Neuronal stem cell (in vitro differentiated cells): ENCODE measurements around the gene RPL35.

Experiments used
- DNase-seq: peaks from one replicate; pipeline ENCODE4 v3.0.0-alpha.2; 2013; ENCODE audit warnings: low spot score
- H2AFZ ChIP-seq: one replicate; pipeline ENCODE4 v1.6.1; 2013; ENCODE audit warnings: mild to moderate bottlenecking, low read length, inconsistent platforms
- H2AK5ac ChIP-seq: 2 replicates; pipeline ENCODE4 v1.6.1; 2013; ENCODE audit warnings: low read depth, mild to moderate bottlenecking, inconsistent platforms, low read length, moderate library complexity, mixed read lengths
- H2BK120ac ChIP-seq: 2 replicates; pipeline ENCODE4 v1.6.1; 2013; ENCODE audit warnings: low read depth, mild to moderate bottlenecking, inconsistent platforms, low read length, moderate library complexity, mixed read lengths
- H2BK12ac ChIP-seq: one replicate; pipeline ENCODE4 v1.6.1; 2013; ENCODE audit warnings: low read length, inconsistent platforms
- H2BK15ac ChIP-seq: 2 replicates; pipeline ENCODE4 v1.6.1; 2013; ENCODE audit warnings: mild to moderate bottlenecking, low read length, inconsistent platforms, mixed read lengths
- H2BK5ac ChIP-seq: one replicate; pipeline ENCODE4 v1.6.1; 2013; ENCODE audit warnings: inconsistent platforms, mild to moderate bottlenecking, low read length, moderate library complexity
- H3K14ac ChIP-seq: one replicate; pipeline ENCODE4 v1.6.1; 2013; ENCODE audit warnings: low read length, inconsistent platforms
- H3K18ac ChIP-seq: 2 replicates; pipeline ENCODE4 v1.6.1; 2013; ENCODE audit warnings: low read length, inconsistent platforms
- H3K23ac ChIP-seq: 2 replicates; pipeline ENCODE4 v1.6.1; 2013; ENCODE audit warnings: low read depth, mild to moderate bottlenecking, mixed read lengths, low read length, inconsistent platforms; ENCODE audit not compliant: poor library complexity
- H3K27ac ChIP-seq: replicated peaks from 3 replicates; pipeline ENCODE4 v1.5.1; 2013; ENCODE audit warnings: low read length, inconsistent platforms
- H3K27me3 ChIP-seq, 3 experiments: 2 replicates each; pipeline ENCODE4 v1.6.1; 2013; ENCODE audit warnings: low read length in 3 of 3, mild to moderate bottlenecking in 2 of 3, inconsistent platforms in 1 of 3, low read depth in 1 of 3, mixed read lengths in 1 of 3, moderate library complexity in 1 of 3; ENCODE audit not compliant: control insufficient read depth in 3 of 3, insufficient read depth in 3 of 3
- H3K36me3 ChIP-seq, 2 donors: replicated peaks in 1 of 2; 2 replicates each; pipeline ENCODE4 v1.6.1; 2013; ENCODE audit warnings: low read length in 2 of 2; ENCODE audit not compliant: control insufficient read depth in 2 of 2, insufficient read depth in 2 of 2
- H3K4ac ChIP-seq: 2 replicates; pipeline ENCODE4 v1.6.1; 2013; ENCODE audit warnings: inconsistent platforms, mild to moderate bottlenecking, low read length, moderate library complexity
- H3K4me1 ChIP-seq, 2 donors: 1 replicate in 1 of 2; 2 replicates in 1 of 2; pipeline ENCODE4 v1.6.1; 2013; ENCODE audit warnings: low read length in 2 of 2, low read depth in 1 of 2; ENCODE audit not compliant: control insufficient read depth in 2 of 2, insufficient read depth in 1 of 2
- H3K4me2 ChIP-seq: one replicate; pipeline ENCODE4 v1.6.1; 2013; ENCODE audit warnings: mild to moderate bottlenecking, low read length, inconsistent platforms; ENCODE audit not compliant: insufficient read depth, poor library complexity, severe bottlenecking
- H3K4me3 ChIP-seq, 2 donors: 2 replicates each; pipeline ENCODE4 v1.5.1; 2013; ENCODE audit warnings: low read length in 2 of 2, mild to moderate bottlenecking in 2 of 2, inconsistent platforms in 1 of 2, moderate library complexity in 1 of 2
- H3K79me1 ChIP-seq: one replicate; pipeline ENCODE4 v1.6.1; 2013; ENCODE audit warnings: low read depth, mild to moderate bottlenecking, inconsistent platforms, low read length, moderate library complexity
- H3K9ac ChIP-seq: one replicate; pipeline ENCODE4 v1.6.1; 2013; ENCODE audit warnings: mild to moderate bottlenecking, low read depth, low read length, inconsistent platforms; ENCODE audit not compliant: poor library complexity
- H3K9me3 ChIP-seq, 2 donors: replicated peaks in 1 of 2; 2 replicates each; pipeline versions ENCODE3 to v1.6.1; 2013; ENCODE audit warnings: low read length in 2 of 2, mild to moderate bottlenecking in 2 of 2, inconsistent platforms in 1 of 2, low read depth in 1 of 2, mixed read lengths in 1 of 2, moderate library complexity in 1 of 2; ENCODE audit not compliant: control insufficient read depth in 2 of 2, insufficient read depth in 1 of 2
- H4K8ac ChIP-seq: one replicate; pipeline ENCODE4 v1.6.1; 2013; ENCODE audit warnings: low read depth, mild to moderate bottlenecking, inconsistent platforms, low read length, moderate library complexity
- H4K91ac ChIP-seq: one replicate; pipeline ENCODE4 v1.6.1; 2013; ENCODE audit warnings: low read length, low read depth, mild to moderate bottlenecking, inconsistent platforms; ENCODE audit not compliant: poor library complexity
- WGBS, 2 donors: extraction: QIAGEN DNeasy Blood & Tissue Kit; methylation state at CpG; one replicate each; pipeline ENCODE4 v1.1.7; 2013; ENCODE audit warnings: missing lambda C conversion rate in 2 of 2, mixed read lengths in 1 of 2; ENCODE audit not compliant: insufficient read length in 2 of 2, insufficient replicate concordance in 1 of 2; ENCODE audit errors: extremely low coverage in 2 of 2; 5-methylcytosine and 5-hydroxymethylcytosine counted together

Gene RPL35

DNA sequence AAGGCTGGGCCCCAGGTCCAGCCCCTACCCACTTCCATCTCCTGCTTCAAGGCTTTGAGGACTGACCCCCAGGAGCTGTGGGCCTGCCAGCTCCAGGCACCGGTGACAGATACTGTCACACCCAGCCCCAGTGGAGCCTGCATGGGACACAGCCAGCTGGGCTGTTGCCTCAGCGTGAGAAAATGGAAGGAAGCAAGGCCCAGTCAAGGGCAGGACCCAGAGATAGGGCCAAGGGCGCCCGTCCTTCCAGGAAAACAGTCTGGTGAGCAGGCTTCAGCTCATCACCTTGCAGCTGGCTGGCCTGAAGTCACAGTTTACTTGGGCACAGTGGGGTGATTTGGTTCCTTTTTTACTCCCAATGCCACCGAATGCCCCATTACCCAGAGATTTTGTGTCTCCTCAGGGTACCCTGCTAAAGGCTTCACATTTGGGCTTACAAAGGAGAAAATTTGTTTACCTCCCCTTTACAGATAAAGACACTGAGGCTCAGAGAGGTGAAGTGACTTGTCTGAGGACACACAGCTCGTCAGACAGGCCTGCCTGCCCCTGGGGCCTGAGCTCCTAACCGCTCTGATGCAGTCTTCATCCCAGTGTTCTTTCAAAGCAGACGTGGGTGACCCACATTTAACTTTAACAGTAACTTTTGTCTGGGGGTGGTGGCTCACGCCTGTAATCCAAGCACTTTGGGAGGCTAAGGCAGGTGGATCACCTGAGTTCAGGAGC, 30.0 kb downstream of the RPL35 start:
- DNase-seq: no peak
- H3K4me2 ChIP-seq: no peak overlapping the region
- H3K14ac ChIP-seq: no peak overlapping the region
- no peak overlapping the region for H3K18ac ChIP-seq
- no peak overlapping the region for H2BK15ac ChIP-seq
- H2AK5ac ChIP-seq: peak overlapping the region; percentile 47
- H3K4me3 ChIP-seq: peak overlapping the region in 1 of 2 donors; percentile 13
- peak overlapping the region; percentile 37 for H3K23ac ChIP-seq
- peaks cover 0 to 24% (median 0%) of the 10 kb centered on the region in 3 experiments for H3K27me3 ChIP-seq
- H3K9me3 ChIP-seq: no peaks in the 10 kb centered on the region
- no peak overlapping the region for H4K8ac ChIP-seq
- no peak overlapping the region for H3K9ac ChIP-seq
- H3K79me1 ChIP-seq: no peaks in the 10 kb centered on the region
- no peak overlapping the region for H4K91ac ChIP-seq
- no peak overlapping the region for H2BK12ac ChIP-seq
- H2BK120ac ChIP-seq: no peak overlapping the region
- no peaks in the 10 kb centered on the region for H3K4me1 ChIP-seq
- WGBS, 2 donors: no CpG with 5 or more reads among the region's 9 CpGs
- peak overlapping the region; percentile 59 for H2AFZ ChIP-seq
- H2BK5ac ChIP-seq: no peak overlapping the region
- no peaks in the 10 kb centered on the region for H3K36me3 ChIP-seq
- no peak overlapping the region for H3K4ac ChIP-seq
- H3K27ac ChIP-seq: no peak overlapping the region

DNA sequence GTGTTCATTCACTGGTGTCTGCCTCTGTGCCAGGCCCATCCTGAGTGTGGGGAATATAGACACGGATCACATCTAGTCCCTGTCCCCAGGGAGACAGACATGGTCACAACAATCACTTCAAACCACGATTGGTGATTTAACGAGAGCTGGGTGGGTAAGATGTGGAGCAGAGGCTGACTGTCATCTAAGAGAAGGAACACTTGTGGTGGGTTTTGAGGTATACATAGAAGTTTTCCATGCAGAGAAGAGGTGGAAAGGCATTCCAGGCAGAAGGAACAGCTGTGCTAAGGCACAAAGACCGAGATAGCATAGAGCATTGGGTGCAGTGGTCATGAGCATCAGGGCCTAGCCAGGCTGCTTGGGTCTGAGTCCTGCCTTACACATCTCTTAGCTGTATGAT, 31.2 kb downstream of the RPL35 start:
- Histone ChIP-seq H3K4me1 (no peaks in the 10 kb centered on the region), H3K9ac (no peak overlapping the region), H2BK5ac (no peak overlapping the region), H3K4me3 (no peak overlapping the region), H2BK15ac (no peak overlapping the region), H3K9me3 (no peaks in the 10 kb centered on the region), H3K36me3 (no peaks in the 10 kb centered on the region), H3K23ac (no peak overlapping the region), H2BK120ac (no peak overlapping the region), H3K27me3 (peaks cover 0 to 24% (median 0%) of the 10 kb centered on the region in 3 experiments), H3K18ac (no peak overlapping the region), H2BK12ac (no peak overlapping the region), H4K91ac (no peak overlapping the region), H3K14ac (no peak overlapping the region), H3K4ac (no peak overlapping the region), H4K8ac (no peak overlapping the region), H3K4me2 (no peak overlapping the region), H3K79me1 (no peaks in the 10 kb centered on the region), H2AFZ (no peak overlapping the region), H3K27ac (no peak overlapping the region), H2AK5ac (no peak overlapping the region)
- no peak for DNase-seq
- no CpG with 5 or more reads among the region's 4 CpGs for WGBS, 2 donors

DNA sequence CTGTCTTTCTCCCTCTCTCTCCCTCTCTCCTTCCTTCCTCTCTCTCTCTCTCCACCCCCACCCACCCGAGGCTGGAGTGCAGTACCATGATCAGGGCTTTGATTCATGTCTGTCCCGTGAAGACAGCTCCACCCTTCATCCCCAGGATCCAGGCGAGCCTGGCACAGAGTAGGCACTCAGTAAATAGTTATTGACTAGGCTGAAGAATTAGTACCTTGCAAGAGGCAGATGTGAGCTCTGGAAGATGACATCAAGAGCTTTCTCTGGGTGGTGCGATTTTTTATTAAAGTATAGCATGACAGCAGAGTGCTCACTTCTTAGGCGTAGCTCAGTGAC, 32.5 kb downstream of the RPL35 start:
- Histone ChIP-seq H2AFZ (no peak overlapping the region), H3K14ac (no peak overlapping the region), H3K4me3 (no peak overlapping the region), H3K9ac (no peak overlapping the region), H3K18ac (no peak overlapping the region), H3K9me3 (no peaks in the 10 kb centered on the region), H2BK15ac (no peak overlapping the region), H3K79me1 (no peaks in the 10 kb centered on the region), H3K36me3 (no peaks in the 10 kb centered on the region), H2BK5ac (no peak overlapping the region), H4K91ac (no peak overlapping the region), H3K23ac (no peak overlapping the region), H3K27me3 (peaks cover 0 to 16% (median 0%) of the 10 kb centered on the region in 3 experiments), H3K27ac (no peak overlapping the region), H2BK120ac (no peak overlapping the region), H2AK5ac (no peak overlapping the region), H3K4me1 (no peaks in the 10 kb centered on the region), H4K8ac (no peak overlapping the region), H3K4me2 (no peak overlapping the region), H3K4ac (no peak overlapping the region), H2BK12ac (no peak overlapping the region)
- no CpG with 5 or more reads among the region's 5 CpGs for WGBS, 2 donors
- no peak for DNase-seq

DNA sequence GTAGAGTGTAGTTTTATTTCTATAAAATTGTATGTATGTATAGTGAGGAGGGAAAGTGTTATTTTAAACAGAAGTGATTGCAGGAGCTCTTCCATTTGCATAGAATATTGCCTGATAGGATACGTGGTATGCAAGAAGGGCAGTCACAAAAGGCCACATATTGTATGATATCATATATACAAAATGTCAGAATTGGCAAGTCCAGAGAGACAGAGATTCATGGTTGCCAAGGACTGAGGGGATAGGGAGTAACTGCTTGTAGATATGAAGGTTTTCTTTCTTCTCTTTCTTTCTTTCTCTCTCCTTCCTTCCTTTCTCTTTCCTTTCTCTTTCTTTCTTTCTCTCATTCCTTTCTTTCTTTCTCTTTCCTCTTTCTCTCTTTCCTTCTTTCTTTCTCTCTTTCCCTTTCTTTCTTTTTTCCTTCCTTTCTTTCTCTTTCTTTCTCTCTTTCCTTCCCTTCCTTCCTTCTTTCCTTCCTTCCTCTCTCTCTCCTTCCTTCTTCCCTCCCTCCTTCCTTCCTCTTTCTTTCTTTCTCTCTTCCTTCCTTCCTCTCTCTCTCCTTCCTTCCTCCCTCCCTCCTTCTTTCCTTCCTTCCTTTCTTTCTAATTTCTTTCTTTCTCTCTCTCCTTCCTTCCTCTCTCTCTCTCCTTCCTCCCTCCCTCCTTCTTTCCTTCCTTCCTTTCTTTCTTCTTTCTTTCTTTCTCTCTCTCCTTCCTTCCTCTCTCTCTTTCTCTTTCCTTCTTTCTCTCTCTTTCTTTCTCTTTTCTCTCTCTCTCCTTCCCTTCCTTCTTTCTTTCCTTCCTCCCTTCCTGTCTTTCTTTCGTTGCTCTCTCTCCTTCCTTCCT, 33.0 kb downstream of the RPL35 start:
- Histone ChIP-seq H2BK12ac (no peak overlapping the region), H3K4me3 (no peak overlapping the region), H3K9me3 (no peaks in the 10 kb centered on the region), H3K27ac (no peak overlapping the region), H3K9ac (no peak overlapping the region), H2BK120ac (no peak overlapping the region), H2BK15ac (no peak overlapping the region), H3K36me3 (no peaks in the 10 kb centered on the region), H3K14ac (no peak overlapping the region), H4K91ac (no peak overlapping the region), H3K79me1 (no peaks in the 10 kb centered on the region), H4K8ac (no peak overlapping the region), H2AFZ (no peak overlapping the region), H2AK5ac (no peak overlapping the region), H3K23ac (no peak overlapping the region), H3K18ac (no peak overlapping the region), H3K27me3 (peaks cover 0 to 16% (median 0%) of the 10 kb centered on the region in 3 experiments), H3K4me1 (no peaks in the 10 kb centered on the region), H3K4ac (no peak overlapping the region), H2BK5ac (no peak overlapping the region), H3K4me2 (no peak overlapping the region)
- DNase-seq: no peak
- WGBS, 2 donors: no CpG with 5 or more reads among the region's 2 CpGs
